Measurements from ENCODE around the gene SBNO2.

Gene SBNO2

GRCh38 chr19:1074544-1075283, 99.4 kb downstream of the SBNO2 start:
- peaks cover 6% of the 10 kb centered on the region for H3K36me3 ChIP-seq (ENCODE audit: control insufficient read depth, insufficient read depth, low read length)
- no peaks in the 10 kb centered on the region for H3K27me3 ChIP-seq (ENCODE audit: control insufficient read depth, insufficient read depth, low read length)
- no peaks in the 10 kb centered on the region for H3K9me3 ChIP-seq (ENCODE audit: control insufficient read depth, insufficient read depth, low read length)
- no peak overlapping the region for H3K27ac ChIP-seq (ENCODE audit: low read length)
- no CpG with 5 or more reads among the region's 54 CpGs for WGBS (ENCODE audit: insufficient coverage, insufficient read length)
- H3K4me1 ChIP-seq (ENCODE audit: control insufficient read depth, insufficient read depth, low read length): peaks cover 2% of the 10 kb centered on the region; the same call in 1 of the 2 replicates
- no peak overlapping the region for H3K4me3 ChIP-seq (ENCODE audit: low read length)
- no peak for DNase-seq (ENCODE audit: low read depth, low spot score)

- DNase-seq (ENCODE audit: low read depth, low spot score): no peak
- WGBS (ENCODE audit: insufficient coverage, insufficient read length): no CpG with 5 or more reads among the region's 28 CpGs
- H3K4me1 ChIP-seq (ENCODE audit: control insufficient read depth, insufficient read depth, low read length): peaks cover 2% of the 10 kb centered on the region; the same call in 1 of the 2 replicates
- no peak overlapping the region for H3K4me3 ChIP-seq (ENCODE audit: low read length)
- H3K27me3 ChIP-seq (ENCODE audit: control insufficient read depth, insufficient read depth, low read length): no peaks in the 10 kb centered on the region
- H3K27ac ChIP-seq (ENCODE audit: low read length): no peak overlapping the region
- no peaks in the 10 kb centered on the region for H3K9me3 ChIP-seq (ENCODE audit: control insufficient read depth, insufficient read depth, low read length)
- peaks cover 6% of the 10 kb centered on the region for H3K36me3 ChIP-seq (ENCODE audit: control insufficient read depth, insufficient read depth, low read length)
These were observed 100.0 kb downstream of the SBNO2 start for GRCh38 chr19:1073956-1074517.

- no peaks in the 10 kb centered on the region for H3K9me3 ChIP-seq (ENCODE audit: control insufficient read depth, insufficient read depth, low read length)
- no peak for DNase-seq (ENCODE audit: low read depth, low spot score)
- no peak overlapping the region for H3K4me3 ChIP-seq (ENCODE audit: low read length)
- WGBS (ENCODE audit: insufficient coverage, insufficient read length): no CpG with 5 or more reads among the region's 30 CpGs
- peaks cover 2% of the 10 kb centered on the region; the same call in 1 of the 2 replicates for H3K4me1 ChIP-seq (ENCODE audit: control insufficient read depth, insufficient read depth, low read length)
- no peak overlapping the region for H3K27ac ChIP-seq (ENCODE audit: low read length)
- H3K27me3 ChIP-seq (ENCODE audit: control insufficient read depth, insufficient read depth, low read length): no peaks in the 10 kb centered on the region
- peaks cover 6% of the 10 kb centered on the region for H3K36me3 ChIP-seq (ENCODE audit: control insufficient read depth, insufficient read depth, low read length)
These were observed 100.8 kb downstream of the SBNO2 start for GRCh38 chr19:1073063-1073955.

GRCh38 chr19:1072371-1073015, 101.6 kb downstream of the SBNO2 start:
- Histone ChIP-seq H3K27ac (ENCODE audit: low read length) (no peak overlapping the region), H3K36me3 (ENCODE audit: control insufficient read depth, insufficient read depth, low read length) (peaks cover 6% of the 10 kb centered on the region), H3K4me3 (ENCODE audit: low read length) (no peak overlapping the region), H3K9me3 (ENCODE audit: control insufficient read depth, insufficient read depth, low read length) (no peaks in the 10 kb centered on the region), H3K27me3 (ENCODE audit: control insufficient read depth, insufficient read depth, low read length) (no peaks in the 10 kb centered on the region), H3K4me1 (ENCODE audit: control insufficient read depth, insufficient read depth, low read length) (peaks cover 2% of the 10 kb centered on the region; the same call in 1 of the 2 replicates)
- no peak for DNase-seq (ENCODE audit: low read depth, low spot score)
- WGBS (ENCODE audit: insufficient coverage, insufficient read length): no CpG with 5 or more reads among the region's 11 CpGs

- DNase-seq (ENCODE audit: low read depth, low spot score): no peak
- peak overlapping the region; percentile 66 for H3K4me3 ChIP-seq (ENCODE audit: low read length)
These were observed 102.9 kb downstream of the SBNO2 start for GRCh38 chr19:1070931-1071791.

GRCh38 chr19:1070576-1070930, 103.5 kb downstream of the SBNO2 start:
- H3K4me3 ChIP-seq (ENCODE audit: low read length): peak overlapping the region; percentile 66; the same call in 1 of the 2 replicates
- DNase-seq (ENCODE audit: low read depth, low spot score): no peak
- H3K36me3 ChIP-seq (ENCODE audit: control insufficient read depth, insufficient read depth, low read length): peaks cover 6% of the 10 kb centered on the region
- peaks cover 5% of the 10 kb centered on the region; the same call in 1 of the 2 replicates for H3K4me1 ChIP-seq (ENCODE audit: control insufficient read depth, insufficient read depth, low read length)
- H3K27me3 ChIP-seq (ENCODE audit: control insufficient read depth, insufficient read depth, low read length): no peaks in the 10 kb centered on the region
- H3K27ac ChIP-seq (ENCODE audit: low read length): no peak overlapping the region
- H3K9me3 ChIP-seq (ENCODE audit: control insufficient read depth, insufficient read depth, low read length): no peaks in the 10 kb centered on the region
- WGBS (ENCODE audit: insufficient coverage, insufficient read length): no CpG with 5 or more reads among the region's 21 CpGs

More at GRCh38 chr19:1070931-1071791, 102.9 kb downstream of the SBNO2 start:
- H3K9me3 ChIP-seq (ENCODE audit: control insufficient read depth, insufficient read depth, low read length): no peaks in the 10 kb centered on the region
- H3K36me3 ChIP-seq (ENCODE audit: control insufficient read depth, insufficient read depth, low read length): peaks cover 6% of the 10 kb centered on the region
- no peak overlapping the region for H3K27ac ChIP-seq (ENCODE audit: low read length)
- whole genome bisulfite sequencing (ENCODE audit: insufficient coverage, insufficient read length): no CpG with 5 or more reads among the region's 99 CpGs
- H3K27me3 ChIP-seq (ENCODE audit: control insufficient read depth, insufficient read depth, low read length): no peaks in the 10 kb centered on the region
- peaks cover 2% of the 10 kb centered on the region; the same call in 1 of the 2 replicates for H3K4me1 ChIP-seq (ENCODE audit: control insufficient read depth, insufficient read depth, low read length)

GRCh38 chr19:1069009-1069779, 104.9 kb downstream of the SBNO2 start:
- no peak overlapping the region for H3K4me3 ChIP-seq (ENCODE audit: low read length)

GRCh38 chr19:1068009-1069001, 105.8 kb downstream of the SBNO2 start:
- H3K27ac ChIP-seq (ENCODE audit: low read length): no peak overlapping the region
- whole genome bisulfite sequencing (ENCODE audit: insufficient coverage, insufficient read length): no CpG with 5 or more reads among the region's 45 CpGs
- H3K9me3 ChIP-seq (ENCODE audit: control insufficient read depth, insufficient read depth, low read length): no peaks in the 10 kb centered on the region
- no peaks in the 10 kb centered on the region for H3K27me3 ChIP-seq (ENCODE audit: control insufficient read depth, insufficient read depth, low read length)
- no peak overlapping the region for H3K4me3 ChIP-seq (ENCODE audit: low read length)
- no peak for DNase-seq (ENCODE audit: low read depth, low spot score)
- peaks cover 10% of the 10 kb centered on the region for H3K4me1 ChIP-seq (ENCODE audit: control insufficient read depth, insufficient read depth, low read length)
- no peaks in the 10 kb centered on the region; the same call in 1 of the 2 replicates for H3K36me3 ChIP-seq (ENCODE audit: control insufficient read depth, insufficient read depth, low read length)

More at GRCh38 chr19:1069009-1069779, 104.9 kb downstream of the SBNO2 start:
- no peak for DNase-seq (ENCODE audit: low read depth, low spot score)
- Histone ChIP-seq H3K9me3 (ENCODE audit: control insufficient read depth, insufficient read depth, low read length) (no peaks in the 10 kb centered on the region), H3K36me3 (ENCODE audit: control insufficient read depth, insufficient read depth, low read length) (peaks cover 3% of the 10 kb centered on the region), H3K27ac (ENCODE audit: low read length) (no peak overlapping the region), H3K27me3 (ENCODE audit: control insufficient read depth, insufficient read depth, low read length) (no peaks in the 10 kb centered on the region), H3K4me1 (ENCODE audit: control insufficient read depth, insufficient read depth, low read length) (peaks cover 7% of the 10 kb centered on the region; the same call in 1 of the 2 replicates)
- WGBS (ENCODE audit: insufficient coverage, insufficient read length): no CpG with 5 or more reads among the region's 25 CpGs
